Fibroblast of skin of back (primary cell): Measurements from ENCODE around the gene ARHGAP15.

Experiments used
- DNase-seq: peaks from one replicate; pipeline ENCODE4 v3.0.0-alpha.2; 2013

The ARHGAP15 gene

GRCh38 chr2:143345887-143346787 is 216.9 kb downstream of the ARHGAP15 start:
- DNase-seq: no peak

- no peak for DNase-seq
Measured at GRCh38 chr2:143347271-143347695, 218.1 kb downstream of the ARHGAP15 start.

DNA sequence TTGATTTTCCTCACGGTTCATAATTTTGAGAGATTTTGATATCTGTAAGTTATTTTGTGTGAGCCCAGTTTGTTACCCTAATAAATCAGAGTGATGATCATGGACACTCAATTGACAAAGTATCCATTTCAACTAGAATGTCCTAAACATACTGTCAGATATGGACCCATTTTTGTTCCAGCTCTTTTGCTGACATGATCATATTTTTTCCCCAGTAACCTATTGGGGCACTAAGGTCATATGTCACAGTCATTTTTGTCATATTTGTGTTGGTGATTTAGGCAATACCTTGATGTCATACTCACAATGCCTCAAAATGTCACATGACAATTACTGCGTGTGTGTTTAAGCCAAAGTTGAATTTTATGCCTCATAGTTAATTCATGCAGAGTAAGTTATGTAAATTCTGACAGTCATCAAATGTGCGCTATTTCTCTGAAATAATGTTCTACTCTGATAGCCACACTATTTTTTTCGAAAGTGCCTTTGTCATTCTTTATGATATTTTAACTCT is 218.7 kb downstream of the ARHGAP15 start:
- DNase-seq: no peak

DNA sequence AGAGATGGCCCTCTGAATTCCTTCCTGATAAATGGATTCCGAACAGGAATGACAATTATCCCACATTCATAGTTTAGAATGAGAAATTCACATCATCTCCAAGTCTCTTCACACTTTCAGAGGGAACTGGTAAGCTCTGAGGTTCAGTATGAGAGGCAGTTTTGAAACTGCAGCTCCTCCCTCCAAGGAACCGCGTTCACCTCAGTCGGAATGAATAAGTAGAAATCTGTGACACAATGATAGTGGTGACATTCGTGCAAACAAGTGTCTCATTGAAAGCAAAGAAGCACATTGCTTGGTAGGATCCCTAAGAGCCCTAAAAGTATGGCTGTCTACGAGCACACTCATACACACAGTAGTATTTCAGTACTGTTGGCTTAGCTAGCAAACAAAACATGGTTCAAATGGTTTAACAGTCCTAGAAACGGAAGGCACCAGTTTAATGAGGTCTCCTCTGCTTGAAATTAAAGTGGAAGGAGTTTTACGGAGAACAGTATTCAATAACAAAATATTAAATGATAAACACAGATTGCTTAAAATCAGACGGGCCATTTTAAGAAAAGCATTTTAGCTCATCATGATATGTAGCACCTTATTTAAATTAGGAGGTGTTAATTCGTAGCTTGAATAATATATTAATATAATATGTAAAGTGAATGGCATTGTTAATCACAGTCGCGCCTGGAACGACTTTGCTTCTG is 225.0 kb downstream of the ARHGAP15 start:
- DNase-seq: no peak

DNA sequence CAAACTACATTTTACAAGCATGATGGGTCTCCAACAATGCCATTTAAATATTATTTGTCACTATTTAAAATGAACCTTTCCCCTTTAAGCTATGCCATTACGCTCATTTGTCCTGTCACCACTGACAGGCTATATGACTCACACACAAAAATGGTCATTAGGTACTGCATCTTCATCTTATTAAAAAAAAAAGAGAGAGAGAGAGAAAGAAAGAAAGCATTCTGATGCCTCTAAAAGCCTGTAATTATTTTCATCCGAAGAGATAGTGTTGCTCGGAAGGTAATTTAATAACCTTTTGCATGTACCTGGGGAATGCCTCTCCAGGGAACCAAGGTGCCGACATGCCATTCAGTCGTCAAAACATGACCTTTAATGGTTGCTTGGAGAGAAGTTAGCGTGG is 226.7 kb downstream of the ARHGAP15 start:
- no peak for DNase-seq

GRCh38 chr2:143356336-143356735 is 227.1 kb downstream of the ARHGAP15 start:
- DNase-seq: no peak

DNA sequence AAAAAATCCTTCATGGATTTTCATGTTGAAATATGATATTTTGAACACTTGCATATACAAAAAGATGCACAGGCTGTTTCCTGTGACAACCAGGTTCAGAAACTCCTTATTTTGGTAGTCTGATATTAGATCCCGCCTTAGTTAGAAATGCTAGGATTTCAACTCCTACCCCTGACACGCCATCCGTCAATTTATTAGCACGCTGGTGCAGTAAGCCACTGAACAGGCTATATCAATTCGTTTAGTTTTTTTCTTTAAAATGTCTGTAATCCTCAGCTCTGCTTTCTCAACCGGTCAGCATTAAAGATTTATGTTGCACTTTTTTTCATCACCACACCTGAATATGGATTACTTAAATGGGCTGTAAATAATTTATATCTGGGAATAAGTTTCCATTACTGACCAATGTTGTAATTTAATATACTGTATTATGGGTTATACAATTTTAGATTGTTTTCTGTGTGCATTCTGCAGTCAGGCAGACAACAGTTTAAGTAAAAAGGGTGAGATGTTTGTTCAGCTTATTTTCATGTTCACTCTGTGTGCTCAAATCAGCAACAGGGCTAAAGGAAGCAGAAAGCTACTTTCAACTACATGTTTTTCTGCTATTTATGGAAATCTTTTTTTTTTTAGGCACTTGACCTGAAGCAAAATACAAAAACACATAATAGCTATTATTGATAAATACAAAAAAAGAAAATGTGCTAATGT is 227.7 kb downstream of the ARHGAP15 start:
- DNase-seq: no peak

GRCh38 chr2:143357966-143358365 is 228.7 kb downstream of the ARHGAP15 start:
- no peak for DNase-seq

DNA sequence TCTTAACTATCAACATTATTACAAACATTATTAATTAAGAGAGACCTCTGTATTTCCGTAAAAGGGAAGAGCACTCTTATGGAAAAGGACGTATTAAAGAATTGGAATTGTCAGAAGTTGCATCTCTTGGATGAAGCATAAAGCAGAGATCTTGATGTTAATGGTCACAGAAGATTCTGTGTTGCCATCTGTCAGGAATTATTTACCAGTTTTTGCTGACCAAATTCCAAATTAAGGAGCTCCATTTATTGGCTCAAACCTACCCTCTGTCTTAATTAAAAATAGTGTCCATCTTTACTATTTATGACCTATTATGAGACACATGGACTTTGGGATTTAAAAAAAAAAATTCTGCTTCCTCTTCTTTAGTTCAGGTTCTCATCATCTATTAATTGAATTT is 232.1 kb downstream of the ARHGAP15 start:
- no peak for DNase-seq

- DNase-seq: no peak
Measured at GRCh38 chr2:143371616-143372015, 242.4 kb downstream of the ARHGAP15 start.

GRCh38 chr2:143375384-143375880 is 246.2 kb downstream of the ARHGAP15 start:
- no peak for DNase-seq

DNA sequence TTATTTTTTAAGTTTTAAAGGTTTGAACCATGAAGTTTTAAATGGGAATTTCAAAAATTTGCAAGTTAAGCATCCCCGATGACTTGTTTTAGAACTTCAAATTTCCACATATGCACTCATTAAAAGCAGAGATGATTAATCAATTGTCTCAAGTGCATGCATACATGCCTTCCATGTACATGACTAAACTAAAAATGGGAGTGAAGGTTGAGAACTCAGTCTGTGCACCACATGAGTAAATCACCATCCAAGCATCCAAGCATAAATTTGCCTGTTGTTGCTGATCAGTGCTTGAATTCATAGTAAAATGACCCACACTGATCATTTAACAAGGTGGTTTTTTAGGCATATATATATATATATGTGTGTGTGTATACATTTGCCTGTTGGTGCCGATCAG is 249.8 kb downstream of the ARHGAP15 start:
- no peak for DNase-seq

DNA sequence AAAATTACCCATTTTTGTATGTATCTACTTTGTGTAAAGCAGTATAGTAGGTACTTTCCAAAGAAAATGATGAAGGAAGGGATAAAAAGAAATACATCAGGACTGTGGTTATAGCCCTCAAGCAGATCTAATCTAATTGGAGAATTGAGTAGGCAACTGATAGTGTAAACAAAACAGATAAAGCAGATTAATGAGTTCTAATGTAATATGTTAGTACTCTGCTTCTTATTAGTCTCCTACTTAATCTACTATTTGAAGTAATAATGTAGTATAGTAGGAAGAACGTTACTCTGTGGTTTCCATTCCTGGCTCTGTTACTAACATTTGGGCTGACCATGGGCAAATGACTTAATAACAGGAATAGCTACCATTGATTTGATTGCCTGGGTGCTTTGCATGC is 250.7 kb downstream of the ARHGAP15 start:
- DNase-seq: no peak

DNA sequence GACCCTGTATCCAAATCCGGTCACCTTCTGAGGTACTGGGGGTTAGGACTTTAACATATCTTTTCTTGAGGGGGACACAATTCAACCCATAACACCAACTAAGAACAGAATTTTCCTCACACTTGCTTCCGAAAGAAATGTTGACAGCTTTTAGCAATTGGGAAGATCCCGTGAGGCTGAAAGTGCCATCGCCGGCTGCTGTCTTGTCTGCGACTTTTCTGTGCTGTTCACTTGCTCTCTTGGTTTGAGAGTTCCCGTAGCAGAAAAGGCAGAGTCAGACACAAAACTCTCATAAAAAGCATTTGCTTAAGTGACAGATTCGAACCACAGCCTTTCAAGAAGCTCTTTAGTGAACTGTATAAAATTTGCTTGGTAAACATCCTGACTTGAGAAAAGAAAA is 253.4 kb downstream of the ARHGAP15 start:
- no peak for DNase-seq

GRCh38 chr2:143383016-143383415 is 253.8 kb downstream of the ARHGAP15 start:
- no peak for DNase-seq

DNA sequence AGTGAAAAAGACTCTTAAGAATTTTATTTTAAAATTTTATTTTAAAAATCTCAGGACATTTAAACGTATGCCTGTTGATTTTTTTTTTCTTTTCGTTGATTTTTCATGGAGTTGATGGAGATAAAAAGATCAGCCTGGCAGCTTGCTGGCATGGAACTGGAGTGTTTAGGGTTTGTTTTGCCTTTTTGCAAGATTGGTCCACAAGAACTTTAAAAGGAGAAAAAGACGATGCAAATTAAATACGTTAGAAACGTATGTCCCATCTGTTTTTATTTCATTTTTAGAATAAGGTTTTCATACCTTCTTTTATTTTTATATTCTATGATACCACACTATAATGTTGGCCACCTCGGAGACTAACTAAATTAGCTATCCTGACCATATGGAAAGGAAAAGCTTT is 254.9 kb downstream of the ARHGAP15 start:
- DNase-seq: no peak

GRCh38 chr2:143390171-143390570 is 261.0 kb downstream of the ARHGAP15 start:
- DNase-seq: no peak

GRCh38 chr2:143392358-143392757 is 263.1 kb downstream of the ARHGAP15 start:
- DNase-seq: no peak

DNA sequence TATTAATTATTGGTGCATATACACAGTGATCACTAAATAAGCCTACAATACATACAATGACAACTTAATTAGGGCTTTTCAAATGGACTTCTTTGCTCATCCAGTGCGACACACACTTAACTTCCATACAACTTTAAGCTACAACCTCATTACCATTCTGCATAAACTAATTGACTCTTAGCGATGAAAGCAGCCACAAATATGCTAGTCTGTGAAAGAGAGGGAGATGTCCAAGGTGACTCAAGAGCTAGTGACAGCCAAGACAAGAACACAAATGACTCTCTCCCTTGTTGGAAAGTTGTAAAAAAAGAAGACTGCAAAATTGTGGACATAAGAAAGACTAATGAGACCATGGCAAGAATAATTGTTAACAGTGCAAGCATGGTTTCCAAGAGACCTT is 264.8 kb downstream of the ARHGAP15 start:
- DNase-seq: no peak

- peak; percentile 36 for DNase-seq
Measured at GRCh38 chr2:143397884-143398614, 268.8 kb downstream of the ARHGAP15 start.

- DNase-seq: no peak
Measured at GRCh38 chr2:143398781-143399180, 269.6 kb downstream of the ARHGAP15 start.

GRCh38 chr2:143399631-143400069 is 270.4 kb downstream of the ARHGAP15 start:
- DNase-seq: no peak
